Stimulated activated naive CD8-positive, alpha-beta T cell treated with anti-CD3 and anti-CD28 coated beads, Interleukin-15, Interleukin-2, amounts not matched to agents 100 ng/mL and 50 ng/mL, for 24 hours (primary cell): ENCODE measurements around the gene USP36.
"Not testable (repeated sequence)": the region's sequence is repeated elsewhere in the genome, so short reads cannot be mapped to it uniquely, and the experiment has no call there.

Experiments
- H3K27ac Mint-ChIP-seq: one replicate; pipeline ENCODE4 v1.8.0; 2021; ENCODE audit warnings: mild to moderate bottlenecking, mixed read lengths
- H3K27me3 Mint-ChIP-seq: one replicate; pipeline ENCODE4 v1.8.0; 2021; ENCODE audit warnings: mixed read lengths
- H3K36me3 Mint-ChIP-seq: one replicate; pipeline ENCODE4 v1.8.0; 2021; ENCODE audit warnings: low read depth, mixed read lengths
- H3K4me1 Mint-ChIP-seq: one replicate; pipeline ENCODE4 v1.8.0; 2021; ENCODE audit warnings: low read depth, mixed read lengths
- H3K4me3 Mint-ChIP-seq: one replicate; pipeline ENCODE4 v1.8.0; 2021; ENCODE audit warnings: mild to moderate bottlenecking, mixed read lengths
- H3K9me3 Mint-ChIP-seq: one replicate; pipeline ENCODE4 v1.8.0; 2021; ENCODE audit warnings: mixed read lengths

The USP36 gene

DNA sequence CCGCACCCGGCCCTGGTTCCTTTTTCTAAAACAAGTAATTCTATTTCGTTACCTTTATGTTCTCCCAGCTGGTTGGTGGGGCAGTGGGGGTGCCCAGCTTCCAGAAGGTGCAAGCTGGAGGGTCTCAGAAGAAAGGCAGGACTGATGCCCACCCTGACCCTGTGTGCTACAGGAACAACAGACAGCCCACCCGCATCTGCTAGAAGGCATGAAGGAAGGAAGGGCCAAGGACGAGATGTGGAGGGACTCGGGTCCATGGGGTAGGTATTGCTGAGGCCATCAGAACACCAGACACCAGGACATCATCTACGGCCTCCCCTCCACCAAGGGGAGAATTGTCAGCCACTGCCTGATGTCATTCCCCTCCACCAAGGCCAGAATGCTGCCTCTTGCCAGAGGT, 52.2 kb downstream of the USP36 start:
- H3K27me3 Mint-ChIP-seq: no peaks in the 10 kb centered on the region
- H3K36me3 Mint-ChIP-seq: peaks cover 20% of the 10 kb centered on the region
- H3K27ac Mint-ChIP-seq: no peak overlapping the region
- H3K4me3 Mint-ChIP-seq: no peak overlapping the region
- H3K4me1 Mint-ChIP-seq: peaks cover 58% of the 10 kb centered on the region
- H3K9me3 Mint-ChIP-seq: no peaks in the 10 kb centered on the region

DNA sequence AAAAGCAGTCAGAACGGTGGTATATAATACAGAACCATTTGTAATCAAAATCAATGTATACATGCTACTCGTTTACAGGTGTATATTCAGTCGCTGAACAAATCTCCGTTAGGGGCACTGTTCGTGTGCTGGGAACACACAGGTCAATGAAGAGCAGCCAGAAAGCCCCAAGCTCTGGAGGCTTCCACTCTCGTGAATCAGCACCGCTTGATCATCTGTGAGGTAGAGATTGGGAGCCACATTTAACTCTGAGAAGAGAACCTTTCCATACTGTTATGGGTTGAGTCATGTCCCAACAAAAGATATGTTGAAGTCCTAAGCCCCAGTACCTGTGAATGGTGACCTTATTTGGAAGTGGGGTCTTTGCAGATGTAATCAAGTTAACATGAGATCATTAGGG, 53.2 kb downstream of the USP36 start:
- peaks cover 59% of the 10 kb centered on the region for H3K4me1 Mint-ChIP-seq
- peaks cover 15% of the 10 kb centered on the region for H3K36me3 Mint-ChIP-seq
- H3K4me3 Mint-ChIP-seq: no peak overlapping the region
- H3K27me3 Mint-ChIP-seq: no peaks in the 10 kb centered on the region
- H3K27ac Mint-ChIP-seq: no peak overlapping the region
- no peaks in the 10 kb centered on the region for H3K9me3 Mint-ChIP-seq

DNA sequence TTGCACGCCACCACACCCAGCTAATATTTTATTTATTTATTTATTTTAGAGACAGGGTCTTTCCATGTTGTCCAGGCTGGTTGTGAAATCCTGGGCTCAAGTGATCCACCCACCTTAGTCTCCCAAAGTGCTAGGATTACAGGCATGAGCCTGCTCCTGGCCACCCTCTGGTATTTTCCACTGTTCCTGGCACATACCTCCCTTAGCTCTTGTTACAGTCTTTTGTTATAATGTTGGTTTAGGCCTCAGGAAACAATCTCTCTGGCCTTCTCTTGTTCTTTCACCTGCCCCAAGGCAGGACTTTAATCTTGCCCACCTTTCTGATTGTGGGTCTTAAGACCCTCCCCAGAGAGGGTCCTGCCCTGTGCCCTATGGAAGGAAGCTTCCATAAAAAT, 55.0 kb downstream of the USP36 start:
- H3K9me3 Mint-ChIP-seq: no peaks in the 10 kb centered on the region
- no peak overlapping the region for H3K4me3 Mint-ChIP-seq
- peaks cover 49% of the 10 kb centered on the region for H3K4me1 Mint-ChIP-seq
- H3K27ac Mint-ChIP-seq: peak overlapping the region; percentile 78
- no peaks in the 10 kb centered on the region for H3K27me3 Mint-ChIP-seq
- H3K36me3 Mint-ChIP-seq: peaks cover 8% of the 10 kb centered on the region

DNA sequence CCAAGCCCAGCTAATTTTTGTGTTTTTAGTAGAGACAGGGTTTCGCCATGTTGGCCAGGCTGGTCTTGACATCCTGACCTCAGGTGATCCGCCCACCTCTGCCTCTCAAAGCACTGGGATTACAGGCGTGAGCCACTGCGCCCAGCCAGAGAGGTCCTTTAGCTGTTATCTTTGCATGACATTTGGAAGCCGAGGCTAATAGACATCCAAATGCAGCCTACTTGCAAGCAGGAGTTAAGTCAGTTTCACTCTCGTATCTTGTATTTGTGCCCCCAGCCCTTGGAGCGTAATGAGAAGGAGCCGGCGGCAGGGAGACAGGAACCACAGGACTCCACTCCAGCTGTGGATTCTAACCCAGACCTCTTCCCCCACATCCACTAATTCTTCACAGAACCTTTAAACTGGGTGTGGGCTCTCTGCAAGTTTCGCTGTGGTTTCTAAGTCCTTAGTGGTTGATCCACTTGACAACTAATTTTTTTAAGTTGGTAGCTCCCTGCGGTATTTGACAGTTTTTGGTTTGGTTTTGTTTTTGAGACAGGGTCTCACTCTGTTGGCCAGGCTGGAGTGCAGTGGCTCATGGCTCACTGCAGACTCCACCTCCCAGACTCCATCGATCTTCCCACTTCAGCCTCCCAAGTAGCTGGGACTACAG, 55.5 kb downstream of the USP36 start:
- H3K4me3 Mint-ChIP-seq: no peak overlapping the region
- no peaks in the 10 kb centered on the region for H3K27me3 Mint-ChIP-seq
- peaks cover 49% of the 10 kb centered on the region for H3K4me1 Mint-ChIP-seq
- H3K9me3 Mint-ChIP-seq: no peaks in the 10 kb centered on the region
- peak overlapping the region; percentile 78 for H3K27ac Mint-ChIP-seq
- H3K36me3 Mint-ChIP-seq: peaks cover 5% of the 10 kb centered on the region

DNA sequence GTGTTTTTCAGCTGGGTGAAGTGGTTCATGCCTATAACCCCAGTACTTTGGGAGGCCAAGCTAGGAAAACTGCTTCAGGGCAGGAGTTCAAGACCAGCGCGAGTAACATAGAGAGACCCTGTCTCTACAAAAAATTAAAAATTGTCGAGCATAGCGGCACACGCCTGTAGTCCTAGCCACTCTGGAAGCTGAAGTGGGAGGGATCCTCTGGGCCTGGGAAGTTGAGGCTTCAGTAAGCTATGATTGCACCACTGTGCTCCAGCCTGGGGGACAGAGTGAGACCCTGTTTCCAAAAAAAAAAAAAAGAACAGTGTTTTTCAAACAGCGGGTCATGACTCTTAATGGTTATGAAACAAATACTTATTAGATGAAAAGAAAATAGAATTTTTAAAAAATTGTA, 56.3 kb downstream of the USP36 start:
- Mint-ChIP-seq H3K4me1 (peaks cover 49% of the 10 kb centered on the region), H3K4me3 (no peak overlapping the region), H3K27ac (peak overlapping the region; percentile 54), H3K27me3 (no peaks in the 10 kb centered on the region), H3K36me3 (peaks cover 5% of the 10 kb centered on the region), H3K9me3 (no peaks in the 10 kb centered on the region)

DNA sequence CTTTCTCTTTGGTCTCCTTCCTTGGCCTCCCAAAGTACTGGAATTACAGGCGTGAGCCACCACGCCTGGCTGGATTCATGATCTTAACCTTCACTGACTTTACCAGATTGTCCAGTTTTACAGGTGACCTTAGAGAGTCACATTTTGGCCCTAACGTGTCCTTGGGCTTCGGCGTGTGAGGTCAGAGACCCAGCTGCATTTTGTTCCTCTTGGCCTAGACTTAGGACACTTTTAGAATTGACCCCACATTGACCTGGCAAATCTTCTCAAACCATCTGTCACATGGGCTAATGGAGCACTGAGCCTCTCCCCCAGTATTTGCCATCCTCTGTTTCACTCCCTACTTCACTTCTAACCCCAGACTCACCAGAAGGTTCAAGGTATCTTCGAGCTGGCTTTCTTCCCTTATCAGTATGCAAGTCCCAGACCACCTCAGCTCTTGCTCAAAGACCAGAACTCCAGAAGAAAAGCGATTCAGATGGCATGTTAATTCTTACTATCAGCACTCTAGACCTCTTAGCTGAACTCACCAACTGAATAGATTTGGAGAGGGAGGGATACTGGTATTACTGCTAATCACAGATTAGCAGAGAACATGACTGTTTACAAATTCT, 56.8 kb downstream of the USP36 start:
- Mint-ChIP-seq H3K27me3 (no peaks in the 10 kb centered on the region), H3K9me3 (no peaks in the 10 kb centered on the region), H3K4me1 (peaks cover 53% of the 10 kb centered on the region), H3K27ac (peak overlapping the region; percentile 54), H3K4me3 (peak overlapping the region; percentile 6), H3K36me3 (peaks cover 5% of the 10 kb centered on the region)

DNA sequence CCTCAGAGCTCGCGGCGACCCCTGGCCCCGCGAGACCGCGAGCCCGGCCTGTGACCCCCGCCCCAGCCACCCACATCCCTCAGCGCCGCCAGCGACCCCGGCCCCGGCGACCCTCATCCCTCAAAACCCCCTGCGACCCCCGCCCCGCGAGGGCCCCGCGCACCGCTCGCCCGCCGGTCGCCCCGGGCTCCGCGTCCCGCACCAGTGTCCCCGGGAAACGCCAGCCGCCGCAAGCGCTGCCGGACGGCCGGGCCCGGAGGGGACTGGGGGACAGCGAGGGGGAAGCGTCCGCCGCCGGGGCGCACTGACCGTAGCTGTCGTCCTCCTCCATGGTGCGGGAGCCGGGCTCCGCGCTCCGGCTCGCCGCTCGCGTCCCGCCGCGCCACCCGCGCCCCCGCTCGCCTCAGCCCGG, 58.7 kb downstream of the USP36 start, which contains the start of gene CYTH1:
Gene CYTH1, minus strand, starts transcription at position 381 of the 412 bp plus-strand sequence. Its CDS starts 50 bp downstream, at position 331.
- Mint-ChIP-seq H3K4me3 (peak within 1 kb of the TSS; percentile 95), H3K9me3 (no peaks in the 10 kb centered on the region), H3K36me3 (no peaks in the 10 kb centered on the region), H3K4me1 (peaks cover 53% of the 10 kb centered on the region), H3K27ac (peak within 1 kb of the TSS; percentile 95), H3K27me3 (no peaks in the 10 kb centered on the region)

DNA sequence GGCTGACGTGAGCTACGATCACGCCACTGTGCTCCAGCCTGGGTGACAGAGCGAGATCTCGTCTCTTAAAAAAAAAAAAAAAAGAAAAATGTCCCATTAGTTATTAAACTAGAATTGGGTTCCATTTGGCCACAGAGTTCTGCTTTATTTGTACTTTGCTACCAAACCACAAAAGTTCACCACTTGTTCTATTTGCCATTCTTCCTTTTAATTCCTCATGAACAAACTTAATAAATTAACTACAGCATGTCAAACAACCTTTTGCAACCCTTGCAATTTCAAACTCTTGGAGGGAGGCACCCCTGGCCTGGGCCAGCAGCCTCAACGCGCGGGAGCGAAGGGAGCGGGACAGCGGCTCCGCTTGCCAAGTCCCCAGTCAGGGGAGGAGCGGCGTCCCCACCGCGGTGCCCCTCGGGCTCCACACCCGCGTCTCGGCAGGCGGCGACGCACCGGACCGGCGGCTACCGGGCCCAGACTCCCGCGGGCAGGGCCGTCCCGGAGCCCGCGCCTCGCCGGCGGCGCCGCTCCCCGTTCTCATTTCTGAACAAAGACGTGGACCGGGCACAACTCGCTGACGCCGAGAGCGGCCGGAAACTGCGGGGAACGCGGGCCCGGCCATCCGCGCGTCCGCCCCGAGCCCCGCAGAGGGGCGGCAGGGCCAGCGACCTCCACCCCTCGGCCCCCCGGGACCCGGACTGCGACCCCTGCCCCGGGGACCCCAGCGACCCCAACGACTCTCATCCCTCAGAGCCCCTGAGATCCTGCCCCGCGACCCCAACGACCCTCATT, 59.3 kb downstream of the USP36 start:
- Mint-ChIP-seq H3K27ac (peak overlapping the region; percentile 95), H3K4me3 (peak overlapping the region; percentile 95), H3K27me3 (no peaks in the 10 kb centered on the region), H3K4me1 (peaks cover 55% of the 10 kb centered on the region), H3K36me3 (no peaks in the 10 kb centered on the region), H3K9me3 (no peaks in the 10 kb centered on the region)

DNA sequence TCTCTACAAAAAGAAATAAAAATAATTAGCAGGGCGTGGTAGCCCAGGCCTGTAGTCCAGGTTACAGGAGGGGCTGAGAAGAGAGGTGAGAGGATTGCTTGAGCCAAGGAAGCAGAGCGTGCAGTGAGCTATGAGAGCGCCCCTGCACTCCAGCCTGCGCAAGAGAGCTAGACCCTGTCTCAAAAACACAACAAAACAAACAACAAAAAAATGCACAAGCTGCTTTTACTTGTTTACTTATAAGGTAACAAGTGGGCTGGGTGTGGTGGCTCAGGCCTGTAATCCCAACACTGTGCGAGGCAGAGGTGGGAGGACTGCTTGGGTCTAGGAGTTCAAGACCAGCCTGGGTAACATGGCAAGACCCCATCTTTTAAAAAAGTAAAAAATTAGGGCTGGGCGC, 60.3 kb downstream of the USP36 start:
- H3K9me3 Mint-ChIP-seq: no peaks in the 10 kb centered on the region

DNA sequence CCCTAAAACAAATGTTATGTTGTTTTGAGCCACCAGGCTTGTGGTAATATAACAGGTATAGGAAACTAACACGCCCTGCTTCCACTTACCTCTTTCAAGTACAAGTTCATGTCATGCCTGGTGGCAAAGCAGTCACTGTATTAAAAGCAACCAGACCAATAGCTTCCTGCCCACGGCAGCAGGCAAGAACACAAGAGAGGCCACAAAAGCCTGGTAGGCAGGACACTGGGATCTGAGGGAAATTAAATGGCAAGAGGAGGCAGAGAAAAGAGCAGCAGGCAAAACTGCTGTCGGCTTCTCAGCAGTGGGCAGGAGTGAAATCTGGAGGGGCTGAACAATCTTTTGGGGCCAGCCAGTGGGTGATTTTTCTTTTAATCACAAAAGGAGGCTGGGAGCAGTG, 60.8 kb downstream of the USP36 start:
- Mint-ChIP-seq H3K27ac (peak overlapping the region; percentile 95), H3K9me3 (no peaks in the 10 kb centered on the region), H3K36me3 (no peaks in the 10 kb centered on the region), H3K4me1 (peaks cover 58% of the 10 kb centered on the region), H3K4me3 (peak overlapping the region; percentile 95), H3K27me3 (no peaks in the 10 kb centered on the region)

More for the DNA sequence above, 60.3 kb downstream of the USP36 start:
- H3K4me1 Mint-ChIP-seq: peaks cover 59% of the 10 kb centered on the region
- H3K36me3 Mint-ChIP-seq: no peaks in the 10 kb centered on the region
- H3K4me3 Mint-ChIP-seq: peak overlapping the region; percentile 95
- no peaks in the 10 kb centered on the region for H3K27me3 Mint-ChIP-seq
- peak overlapping the region; percentile 95 for H3K27ac Mint-ChIP-seq

DNA sequence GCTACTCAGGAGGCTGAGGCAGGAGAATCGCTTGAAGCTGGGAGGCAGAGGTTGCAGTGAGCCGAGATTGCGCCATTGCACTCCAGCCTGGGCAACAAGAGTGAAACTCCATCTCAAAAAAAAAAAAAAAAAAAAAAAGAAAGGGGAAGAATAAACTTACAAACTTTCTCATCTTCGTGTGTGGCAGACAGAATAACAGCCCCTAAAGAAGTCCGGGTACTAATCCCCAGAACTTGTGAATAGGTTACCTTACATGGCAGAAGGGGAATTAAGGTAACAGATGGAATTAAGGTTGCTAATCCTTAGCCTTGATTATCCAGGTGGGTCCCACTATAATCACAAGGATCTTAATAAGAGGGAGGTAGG, 61.3 kb downstream of the USP36 start:
- Mint-ChIP-seq H3K4me3 (peak overlapping the region; percentile 95), H3K27ac (peak overlapping the region; percentile 95), H3K4me1 (peaks cover 63% of the 10 kb centered on the region)
- not testable (repeated sequence) for H3K9me3 Mint-ChIP-seq, H3K27me3 Mint-ChIP-seq, H3K36me3 Mint-ChIP-seq

DNA sequence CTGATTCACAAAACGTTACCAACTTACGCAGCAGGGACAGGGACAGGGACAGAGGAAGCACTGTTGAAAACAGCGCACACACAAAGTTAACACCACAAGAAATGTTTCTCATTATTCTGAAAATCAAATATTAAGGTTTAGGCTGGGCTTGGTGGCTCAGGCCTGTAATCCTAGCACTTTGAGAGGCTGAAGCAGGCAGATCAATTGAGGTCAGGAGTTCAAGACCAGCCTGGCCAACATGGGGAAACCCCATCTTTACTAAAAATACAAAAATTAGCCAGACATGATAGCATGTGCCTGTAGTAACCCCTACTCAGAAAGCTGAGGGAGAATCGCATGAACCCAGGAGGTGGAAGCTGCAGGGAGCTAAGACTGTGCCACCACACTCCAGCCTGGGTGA, 62.7 kb downstream of the USP36 start:
- H3K36me3 Mint-ChIP-seq: no peaks in the 10 kb centered on the region
- no peaks in the 10 kb centered on the region for H3K9me3 Mint-ChIP-seq
- no peaks in the 10 kb centered on the region for H3K27me3 Mint-ChIP-seq

DNA sequence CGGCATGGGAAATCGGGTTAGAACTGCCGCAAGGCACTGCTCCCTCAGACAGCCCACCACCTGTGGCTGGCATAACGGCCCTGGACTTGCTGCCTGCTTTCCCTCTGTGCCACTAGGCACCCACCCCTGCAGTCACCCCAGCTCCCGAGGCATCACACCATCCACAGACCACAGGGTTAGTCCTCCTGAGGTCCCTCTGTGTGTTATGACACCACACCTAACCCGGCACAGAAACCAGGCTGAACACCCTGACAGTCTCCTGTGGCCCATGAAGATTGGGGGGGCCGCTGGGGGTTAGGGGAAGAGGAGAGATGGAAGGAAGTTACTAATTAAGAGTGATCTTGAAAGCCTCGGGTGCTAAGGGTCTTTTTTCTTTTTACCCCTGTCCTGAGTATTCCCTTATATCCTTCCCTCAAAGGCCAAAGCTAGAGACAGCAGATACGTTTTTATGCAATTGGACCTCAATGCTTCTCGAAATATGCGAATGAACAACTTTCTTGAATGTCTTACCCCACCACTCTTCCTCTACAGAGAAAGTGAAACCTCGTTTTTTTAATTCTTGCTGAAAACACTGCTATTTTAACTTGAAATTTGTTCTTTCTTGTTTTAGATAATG, 65.5 kb downstream of the USP36 start:
- Mint-ChIP-seq H3K36me3 (no peaks in the 10 kb centered on the region), H3K4me3 (peak overlapping the region; percentile 88), H3K4me1 (peaks cover 85% of the 10 kb centered on the region), H3K27ac (peak overlapping the region; percentile 98), H3K27me3 (no peaks in the 10 kb centered on the region), H3K9me3 (no peaks in the 10 kb centered on the region)

More for the DNA sequence above, 62.7 kb downstream of the USP36 start:
- peak overlapping the region; percentile 92 for H3K27ac Mint-ChIP-seq
- peak overlapping the region; percentile 64 for H3K4me3 Mint-ChIP-seq
- peaks cover 69% of the 10 kb centered on the region for H3K4me1 Mint-ChIP-seq

DNA sequence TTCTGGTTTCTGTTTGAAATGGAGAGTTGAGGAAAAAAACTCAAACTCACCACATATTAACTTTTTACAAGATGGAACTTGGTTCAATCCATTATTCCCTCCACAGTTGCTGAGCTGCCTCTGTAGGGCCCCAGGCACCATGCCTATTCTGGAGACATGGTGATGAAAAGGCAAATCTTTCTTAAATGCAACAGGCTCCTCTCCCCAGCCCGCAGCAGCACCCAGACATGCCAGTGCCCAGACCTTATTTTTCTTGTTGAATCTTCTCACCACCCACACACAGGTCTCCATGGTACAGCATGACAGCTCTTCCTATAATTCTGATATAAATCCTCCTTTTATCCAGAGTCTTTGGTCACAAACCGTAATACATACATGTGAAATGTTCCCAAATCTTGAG, 66.2 kb downstream of the USP36 start:
- Mint-ChIP-seq H3K27me3 (no peaks in the 10 kb centered on the region), H3K4me1 (peaks cover 79% of the 10 kb centered on the region), H3K27ac (peak overlapping the region; percentile 98), H3K9me3 (no peaks in the 10 kb centered on the region), H3K4me3 (peak overlapping the region; percentile 88), H3K36me3 (no peaks in the 10 kb centered on the region)
